ENCODE results near the gene COL24A1.
"Not testable (repeated sequence)": the region's sequence is repeated elsewhere in the genome, so short reads cannot be mapped to it uniquely, and the experiment has no call there.

COL24A1 gene

GRCh38 chr1:85888921-85889320 is 267.7 kb downstream of the COL24A1 start:
- DNase-seq (ENCODE audit: low spot score), result no peak

- DNase-seq (ENCODE audit: low spot score), result peak; percentile 27
Measured at GRCh38 chr1:85884372-85885035, 272.1 kb downstream of the COL24A1 start.

- DNase-seq (ENCODE audit: low spot score), result no peak
Measured at GRCh38 chr1:85867189-85867588, 289.4 kb downstream of the COL24A1 start.

GRCh38 chr1:85865213-85865612 is 291.4 kb downstream of the COL24A1 start:
- DNase-seq (ENCODE audit: low spot score), result no peak

- no peak for DNase-seq (ENCODE audit: low spot score)
Measured at GRCh38 chr1:85864727-85865126, 291.8 kb downstream of the COL24A1 start.

GRCh38 chr1:85863639-85864038 is 292.9 kb downstream of the COL24A1 start:
- DNase-seq (ENCODE audit: low spot score), result not testable (repeated sequence)

- DNase-seq (ENCODE audit: low spot score), result no peak
Measured at GRCh38 chr1:85862456-85862855, 294.1 kb downstream of the COL24A1 start.

GRCh38 chr1:85857991-85858390 is 298.6 kb downstream of the COL24A1 start:
- no peak for DNase-seq (ENCODE audit: low spot score)

- peak; percentile 80 for DNase-seq (ENCODE audit: low spot score)
Measured at GRCh38 chr1:85850238-85850637, 306.3 kb downstream of the COL24A1 start.

- no peak for DNase-seq (ENCODE audit: low spot score)
Measured at GRCh38 chr1:85849660-85850059, 306.9 kb downstream of the COL24A1 start.

- no peak for DNase-seq (ENCODE audit: low spot score)
Measured at GRCh38 chr1:85847356-85847755, 309.2 kb downstream of the COL24A1 start.

- no peak for DNase-seq (ENCODE audit: low spot score)
Measured at GRCh38 chr1:85846706-85847105, 309.9 kb downstream of the COL24A1 start.

GRCh38 chr1:85839459-85839858 is 317.1 kb downstream of the COL24A1 start:
- no peak for DNase-seq (ENCODE audit: low spot score)

GRCh38 chr1:85838238-85838637 is 318.3 kb downstream of the COL24A1 start:
- no peak for DNase-seq (ENCODE audit: low spot score)

GRCh38 chr1:85836736-85837135 is 319.8 kb downstream of the COL24A1 start:
- DNase-seq (ENCODE audit: low spot score), result no peak

- DNase-seq (ENCODE audit: low spot score), result not testable (repeated sequence)
Measured at GRCh38 chr1:85833165-85833564, 323.4 kb downstream of the COL24A1 start.

- no peak for DNase-seq (ENCODE audit: low spot score)
Measured at GRCh38 chr1:85830837-85831236, 325.7 kb downstream of the COL24A1 start.

- no peak for DNase-seq (ENCODE audit: low spot score)
Measured at GRCh38 chr1:85824066-85824840, 332.3 kb downstream of the COL24A1 start.

- DNase-seq (ENCODE audit: low spot score), result no peak
Measured at GRCh38 chr1:85822696-85823095, 333.9 kb downstream of the COL24A1 start.

- DNase-seq (ENCODE audit: low spot score), result no peak
Measured at GRCh38 chr1:85818371-85818770, 338.2 kb downstream of the COL24A1 start.

GRCh38 chr1:85816606-85817005 is 340.0 kb downstream of the COL24A1 start:
- DNase-seq (ENCODE audit: low spot score), result no peak

GRCh38 chr1:85815906-85816305 is 340.7 kb downstream of the COL24A1 start:
- no peak for DNase-seq (ENCODE audit: low spot score)

GRCh38 chr1:85806236-85806965 is 350.2 kb downstream of the COL24A1 start:
- no peak for DNase-seq (ENCODE audit: low spot score)
